H1 (cell line): ENCODE results near the gene HNRNPAB. TPM values are rescaled to one million over a fixed set of nuclear protein-coding genes. Genes with fewer than 3 reads are reported as not detected.

Experiments
- CTCF ChIA-PET: fragments of 300-600 bp; sonication (Branson Sonifier 250); formaldehyde crosslinking; loops from one replicate; lab custom pipeline; 2021; ENCODE audit not compliant: partially characterized antibody; lab: Charles Lee
- POLR2A ChIA-PET: fragments of 300-600 bp; sonication (Branson Sonifier 250); formaldehyde crosslinking; loops from one replicate; lab custom pipeline; 2021; ENCODE audit warnings: inconsistent platforms; ENCODE audit not compliant: partially characterized antibody; lab: Charles Lee
- DNase-seq, 2 experiments: peaks; one replicate each; pipeline versions ENCODE4 v3.0.0 to v3.0.0-alpha.2; 2010 to 2022; ENCODE audit warnings: low spot score in 2 of 2, low read depth in 1 of 2, mixed read lengths in 1 of 2
- FAIRE-seq: peaks from 2 replicates; lab custom pipeline; 2011; peaks lifted over from hg19 to GRCh38; lab: Jason Lieb, UNC
- H2AFZ ChIP-seq: 2 replicates; pipeline ENCODE4 v1.8.1; 2012; ENCODE audit warnings: low read length, inconsistent platforms
- H2AK5ac ChIP-seq: 2 replicates; pipeline ENCODE4 v1.6.1; 2013; ENCODE audit warnings: low read depth, low read length
- H2BK120ac ChIP-seq: replicated peaks from 2 replicates; pipeline ENCODE3; 2013; ENCODE audit warnings: low read depth, low read length, inconsistent platforms
- H2BK12ac ChIP-seq: 2 replicates; pipeline ENCODE4 v1.6.1; 2013; ENCODE audit warnings: low read depth, low read length
- H2BK15ac ChIP-seq: 2 replicates; pipeline ENCODE4 v1.6.1; 2013; ENCODE audit warnings: low read length
- H2BK20ac ChIP-seq: 2 replicates; pipeline ENCODE4 v1.6.1; 2013; ENCODE audit warnings: low read length
- H2BK5ac ChIP-seq: 2 replicates; pipeline ENCODE4 v1.6.1; 2013; ENCODE audit warnings: low read depth, low read length
- H3K14ac ChIP-seq: 2 replicates; pipeline ENCODE4 v1.6.1; 2013; ENCODE audit warnings: inconsistent platforms; ENCODE audit not compliant: insufficient read length
- H3K18ac ChIP-seq: 2 replicates; pipeline ENCODE4 v1.6.1; 2013; ENCODE audit warnings: low read length; ENCODE audit errors: extremely low read depth
- H3K23ac ChIP-seq: 2 replicates; pipeline ENCODE4 v1.6.1; 2013; ENCODE audit warnings: inconsistent platforms; ENCODE audit not compliant: insufficient read length
- H3K23me2 ChIP-seq: 2 replicates; pipeline ENCODE4 v1.6.1; 2013; ENCODE audit warnings: low read depth, low read length
- H3K27ac ChIP-seq: 2 replicates; pipeline ENCODE4 v1.6.1; 2011; ENCODE audit warnings: low read depth, low read length, inconsistent platforms
- H3K27me3 ChIP-seq, 4 experiments: replicated peaks in 1 of 4; 1 replicate in 1 of 4; 2 replicates in 3 of 4; pipeline versions ENCODE4 v1.6.1 to v1.8.1; 2011 to 2013; ENCODE audit warnings: low read length in 3 of 4, mild to moderate bottlenecking in 3 of 4, inconsistent platforms in 2 of 4, mixed read lengths in 2 of 4, moderate library complexity in 1 of 4; ENCODE audit not compliant: control insufficient read depth in 3 of 4, insufficient read depth in 3 of 4; ENCODE audit errors: extremely low read depth in 1 of 4
- H3K36me3 ChIP-seq, 4 experiments: 2 replicates each; pipeline versions ENCODE4 v1.6.1 to v1.8.1; 2011 to 2013; ENCODE audit warnings: mild to moderate bottlenecking in 4 of 4, low read length in 3 of 4, moderate library complexity in 2 of 4, control low read depth in 1 of 4, inconsistent platforms in 1 of 4; ENCODE audit not compliant: insufficient read depth in 4 of 4, control insufficient read depth in 2 of 4
- H3K4ac ChIP-seq: replicated peaks from 2 replicates; pipeline ENCODE3; 2013; ENCODE audit warnings: low read length, low read depth, mixed read lengths, inconsistent platforms; ENCODE audit not compliant: insufficient read length
- H3K4me1 ChIP-seq, 4 experiments: replicated peaks in 1 of 4; 1 replicate in 1 of 4; 2 replicates in 3 of 4; pipeline versions ENCODE4 v1.6.1 to v1.8.1; 2011 to 2013; ENCODE audit warnings: low read length in 3 of 4, inconsistent platforms in 2 of 4, mixed read lengths in 1 of 4; ENCODE audit not compliant: insufficient read depth in 4 of 4, control insufficient read depth in 3 of 4
- H3K4me2 ChIP-seq, 2 experiments: 2 replicates each; pipeline versions ENCODE4 v1.6.1 to v1.8.1; 2011 to 2013; ENCODE audit warnings: low read depth in 2 of 2, low read length in 2 of 2, control low read depth in 1 of 2, inconsistent platforms in 1 of 2, mild to moderate bottlenecking in 1 of 2; ENCODE audit not compliant: insufficient read depth in 1 of 2
- H3K4me3 ChIP-seq, 4 experiments: fragments of 200-600, 300-600 bp in 1 of 4; sonication (generic), shearing (Covaris generic), sonication (Bioruptor Twin) in 1 of 4; 2 replicates each; pipeline versions ENCODE4 v1.5.1 to v1.8.1; 2011 to 2016; ENCODE audit warnings: low read length in 4 of 4, low read depth in 3 of 4, control low read depth in 2 of 4, inconsistent platforms in 2 of 4, mild to moderate bottlenecking in 2 of 4, mixed read lengths in 1 of 4, moderate library complexity in 1 of 4; ENCODE audit not compliant: insufficient read depth in 2 of 4; ENCODE audit errors: extremely low read depth in 1 of 4
- H3K56ac ChIP-seq: replicated peaks from 2 replicates; pipeline ENCODE3; 2013; ENCODE audit warnings: low read depth, mild to moderate bottlenecking, mixed read lengths, low read length, inconsistent platforms; ENCODE audit not compliant: insufficient read length
- H3K79me1 ChIP-seq: 2 replicates; pipeline ENCODE4 v1.6.1; 2013; ENCODE audit warnings: low read depth, low read length, control low read depth
- H3K79me2 ChIP-seq, 2 experiments: 2 replicates each; pipeline versions ENCODE4 v1.6.1 to v1.8.1; 2012 to 2013; ENCODE audit warnings: low read length in 2 of 2, mild to moderate bottlenecking in 2 of 2, inconsistent platforms in 1 of 2; ENCODE audit not compliant: insufficient read depth in 2 of 2, control insufficient read depth in 1 of 2
- H3K9ac ChIP-seq, 4 experiments: replicated peaks in 1 of 4; 1 replicate in 1 of 4; 2 replicates in 3 of 4; pipeline versions ENCODE4 v1.6.1 to v1.8.1; 2011 to 2013; ENCODE audit warnings: low read depth in 3 of 4, low read length in 3 of 4, control low read depth in 2 of 4, mild to moderate bottlenecking in 2 of 4, moderate library complexity in 2 of 4, inconsistent platforms in 1 of 4; ENCODE audit errors: extremely low read depth in 1 of 4
- H3K9me3 ChIP-seq, 2 experiments: 2 replicates each; pipeline versions ENCODE4 v1.6.1 to v1.8.1; 2012 to 2013; ENCODE audit warnings: mild to moderate bottlenecking in 2 of 2, moderate library complexity in 2 of 2, control low read depth in 1 of 2, inconsistent platforms in 1 of 2, low read depth in 1 of 2, low read length in 1 of 2, mixed read lengths in 1 of 2; ENCODE audit not compliant: insufficient read depth in 2 of 2
- H4K20me1 ChIP-seq, 2 experiments: replicated peaks in 1 of 2; 2 replicates each; pipeline versions ENCODE3 to v1.8.1; 2011 to 2013; ENCODE audit warnings: inconsistent platforms in 2 of 2, low read length in 2 of 2, mild to moderate bottlenecking in 1 of 2; ENCODE audit not compliant: insufficient read depth in 2 of 2, control insufficient read depth in 1 of 2
- H4K5ac ChIP-seq: 2 replicates; pipeline ENCODE4 v1.6.1; 2013; ENCODE audit warnings: low read length, low read depth, mixed read lengths, inconsistent platforms; ENCODE audit not compliant: insufficient read length
- H4K8ac ChIP-seq: 2 replicates; pipeline ENCODE4 v1.8.0; 2013; ENCODE audit warnings: mild to moderate bottlenecking, moderate library complexity, low read length, inconsistent platforms; ENCODE audit not compliant: insufficient read depth; ENCODE audit errors: extremely low read depth
- H4K91ac ChIP-seq: replicated peaks from 2 replicates; pipeline ENCODE3; 2013; ENCODE audit warnings: low read length, mixed read lengths, inconsistent platforms; ENCODE audit not compliant: insufficient read length
- EP300 ChIP-seq, 2 experiments: IDR thresholded peaks; 1 replicate in 1 of 2; 2 replicates in 1 of 2; pipeline ENCODE4 v1.6.1; 2011 to 2012; ENCODE audit warnings: low read depth in 2 of 2, low read length in 2 of 2, mild to moderate bottlenecking in 2 of 2, borderline replicate concordance in 1 of 2, inconsistent platforms in 1 of 2, moderate library complexity in 1 of 2
- NRF1 ChIP-seq: IDR thresholded peaks from 2 replicates; pipeline ENCODE4 v1.6.1; 2011; ENCODE audit warnings: mild to moderate bottlenecking, low read depth, low read length, improper control_type of control experiment
- POLR2AphosphoS5 ChIP-seq: IDR thresholded peaks from 2 replicates; pipeline ENCODE4 v1.6.1; 2011; ENCODE audit warnings: low read depth, low read length
- RAD21 ChIP-seq, 2 experiments: IDR thresholded peaks in 1 of 2; conservative IDR thresholded peaks in 1 of 2; 2 replicates each; pipeline ENCODE4 v1.6.1; 2011; ENCODE audit warnings: low read depth in 2 of 2, low read length in 2 of 2, improper control_type of control experiment in 1 of 2, inconsistent platforms in 1 of 2, mild to moderate bottlenecking in 1 of 2, moderate library complexity in 1 of 2
- TCF12 ChIP-seq: IDR thresholded peaks from 2 replicates; pipeline ENCODE4 v1.6.1; 2011; ENCODE audit warnings: low read depth, mild to moderate bottlenecking, low read length
- YY1 ChIP-seq: IDR thresholded peaks from 2 replicates; pipeline ENCODE4 v1.6.1; 2011; ENCODE audit warnings: low read depth, mild to moderate bottlenecking, low read length
- WGBS, 2 experiments: shearing (Covaris generic) in 1 of 2; methylation state at CpG; one replicate each; pipeline versions ENCODE4 v1.1.6 to v1.1.7; 2013 to 2015; ENCODE audit warnings: low lambda C conversion rate in 2 of 2, mixed read lengths in 2 of 2, inconsistent platforms in 1 of 2, low coverage in 1 of 2, missing lambda C conversion rate in 1 of 2; ENCODE audit not compliant: insufficient replicate concordance in 2 of 2, insufficient coverage in 1 of 2, insufficient read length in 1 of 2; ENCODE audit errors: extremely low coverage in 1 of 2, missing lambda C conversion rate in 1 of 2; 5-methylcytosine and 5-hydroxymethylcytosine counted together
- polyA plus RNA-seq, 7 experiments: library from polyadenylated mRNA; depleted of rRNA in 3 of 7; stranded (reverse) in 5 of 7; unstranded in 2 of 7; fragments of >200 nt in 5 of 7; fragments of 200-250 nt in 2 of 7; gene quantifications; 1 replicate in 5 of 7; 2 replicates in 1 of 7; 4 replicates in 1 of 7; pipeline versions ENCODE4 v1.2.1 to v1.2.3, GENCODE V29; 2011 to 2013; ENCODE audit warnings: missing spikeins in 2 of 7, mixed read lengths in 2 of 7
- total RNA-seq: library from RNA; stranded (reverse); fragmentation: NEBNext Ultra II Directional; extraction: Animal tissue kit (Norgen Biotek cat#: 25700); gene quantifications from 2 replicates; pipeline ENCODE4 v1.2.1, GENCODE V29; 2021
- TF ChIP-seq, protein P1 (sequence below): IDR thresholded peaks from 2 replicates; pipeline ENCODE4 v1.6.1; 2012; ENCODE audit warnings: inconsistent platforms

HNRNPAB gene
- total and polyA plus RNA-seq, 2 of the 8 experiments (the other 6 are each of a cell fraction or from before 2014, with no cell fraction given), result 373 to 563 TPM

DNA sequence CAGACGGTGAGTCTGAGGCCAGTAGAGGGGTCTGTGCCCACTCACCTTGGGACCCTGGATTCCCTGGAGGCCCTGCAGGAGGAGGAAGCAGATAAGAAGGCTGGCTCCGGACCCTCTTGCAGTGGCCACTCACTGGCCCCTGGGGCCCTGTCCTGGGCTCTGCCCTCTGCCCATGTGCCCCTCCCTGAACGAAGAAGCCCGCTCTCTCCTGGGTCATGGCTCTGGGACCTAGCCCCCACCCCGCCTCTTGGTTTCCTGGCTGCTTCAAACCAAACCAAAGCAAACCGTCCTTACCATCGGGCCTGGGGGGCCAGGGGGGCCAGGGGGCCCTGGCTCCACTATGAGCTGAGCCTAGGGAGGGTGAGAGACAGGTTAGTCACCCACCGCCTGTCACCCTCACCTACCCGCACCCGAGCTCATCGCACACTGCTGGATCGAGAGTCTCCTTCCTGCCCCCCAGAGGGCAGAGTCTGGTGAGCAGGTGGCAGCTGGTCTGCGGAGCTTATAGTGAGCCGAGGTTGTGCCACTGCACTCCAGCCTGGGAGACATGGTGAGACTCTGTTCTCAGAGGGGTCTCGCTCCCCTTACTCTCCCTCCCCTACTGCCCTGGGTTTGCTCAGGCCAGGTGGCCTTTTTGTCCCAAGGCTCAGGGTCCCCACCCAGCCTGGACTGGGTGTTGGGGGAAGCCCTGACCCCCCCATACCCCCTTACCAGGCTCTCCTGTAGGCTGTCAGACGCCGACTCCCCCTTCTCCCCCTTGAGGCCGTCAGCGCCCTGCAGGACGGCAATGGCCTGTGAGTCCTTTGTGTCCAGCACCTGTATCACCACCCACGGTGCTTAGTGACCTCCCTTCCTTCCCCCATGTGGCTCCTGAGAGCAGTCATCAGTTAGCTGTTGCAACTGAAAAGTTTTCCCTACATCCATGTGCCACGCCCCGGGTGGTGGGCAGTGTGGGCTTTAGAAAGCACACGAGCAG lies 43.4 kb downstream of the HNRNPAB start:
- no peak overlapping the region for H3K9ac ChIP-seq
- no peak overlapping the region for H2AK5ac ChIP-seq
- ChIA-PET POLR2A (interaction anchor here (0.7 to 1.2 kb wide), 4 partner anchors 11 to 34 kb away, joined by 3 to 8 read pairs (median 3); partner anchors contain the start of gene PHYKPL), CTCF (interaction anchor here (0.7 to 2.0 kb wide), 11 partner anchors 10 to 343 kb away, joined by 3 to 7 read pairs (median 4); no protein-coding TSS in a partner anchor)
- H3K14ac ChIP-seq, result no peak overlapping the region
- H3K56ac ChIP-seq, result no peak overlapping the region
- 76% methylated on average over 24 of the region's 24 CpGs; no CpG with 5 or more reads in 1 of the 2 experiments for WGBS, 2 experiments
- H4K20me1 ChIP-seq, result peaks cover 0 to 2% of the 10 kb centered on the region in 2 experiments
- peak overlapping the region; percentile 19; the same call in 1 of the 2 replicates for H3K18ac ChIP-seq
- no peaks in the 10 kb centered on the region for H3K36me3 ChIP-seq
- H3K9me3 ChIP-seq, result no peaks in the 10 kb centered on the region
- H4K91ac ChIP-seq, result no peak overlapping the region
- no peak overlapping the region for H2BK5ac ChIP-seq
- H3K4me3 ChIP-seq, result no peak overlapping the region
- no peak overlapping the region for H3K27ac ChIP-seq
- no peak overlapping the region for H3K4me2 ChIP-seq
- no peak overlapping the region for H3K4ac ChIP-seq
- H2BK120ac ChIP-seq, result no peak overlapping the region
- H3K4me1 ChIP-seq, result peaks cover 0 to 3% (median under 1%) of the 10 kb centered on the region in 4 experiments; a peak in 4 of 7 replicates
- H2BK20ac ChIP-seq, result no peak overlapping the region
- H3K23ac ChIP-seq, result no peak overlapping the region
- no peak for FAIRE-seq
- peak overlapping the region; percentile 43; the same call in 1 of the 2 replicates for H4K8ac ChIP-seq
- H3K27me3 ChIP-seq, result no peaks in the 10 kb centered on the region; a peak in 1 of 7 replicates
- DNase-seq, result no peak
- H3K79me2 ChIP-seq, result no peaks in the 10 kb centered on the region
- no peak overlapping the region for H2BK15ac ChIP-seq
- no peak overlapping the region for H2AFZ ChIP-seq
- no peaks in the 10 kb centered on the region for H3K79me1 ChIP-seq
- H3K23me2 ChIP-seq, result peaks cover 11% of the 10 kb centered on the region; the same call in 1 of the 2 replicates
- H2BK12ac ChIP-seq, result no peak overlapping the region
- no peak overlapping the region for H4K5ac ChIP-seq
- TF ChIP-seq POLR2AphosphoS5 (peak; percentile 79), EP300 (IDR thresholded peaks at IDR 0.05; ENCODE audit: borderline replicate concordance in 1 of 2, low read depth in 2 of 2, low read length in 2 of 2) (no peak), NRF1 (no peak), YY1 (no peak), TCF12 (peak; percentile 88; the same call in 1 of the 2 replicates), RAD21 (IDR thresholded peaks at IDR 0.05 in 1 of 2, conservative IDR thresholded peaks at IDR 0.05 in 1 of 2; ENCODE audit: low read depth in 2 of 2, low read length in 2 of 2) (no peak)
- TF ChIP-seq, protein P1, sequence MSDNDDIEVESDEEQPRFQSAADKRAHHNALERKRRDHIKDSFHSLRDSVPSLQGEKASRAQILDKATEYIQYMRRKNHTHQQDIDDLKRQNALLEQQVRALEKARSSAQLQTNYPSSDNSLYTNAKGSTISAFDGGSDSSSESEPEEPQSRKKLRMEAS, result 0 out of 2 replicates have a peak, but pooled peaks have one; percentile 5
